Muscle layer of colon (tissue), 2 donors: Measurements from ENCODE around the gene AGAP1.
"Not testable (repeated sequence)": the region's sequence is repeated elsewhere in the genome, so short reads cannot be mapped to it uniquely, and the experiment has no call there.

Source experiments
- H3K27ac ChIP-seq: one replicate; pipeline ENCODE4 v1.7.0; 2013; ENCODE audit warnings: low read depth, mild to moderate bottlenecking, low read length, moderate library complexity
- H3K27me3 ChIP-seq, 2 donors: one replicate each; pipeline ENCODE4 v1.7.0; 2013; ENCODE audit warnings: low read length in 2 of 2, mild to moderate bottlenecking in 2 of 2; ENCODE audit not compliant: insufficient read depth in 2 of 2, control insufficient read depth in 1 of 2
- H3K36me3 ChIP-seq: one replicate; pipeline ENCODE4 v1.7.0; 2013; ENCODE audit warnings: mild to moderate bottlenecking, low read length; ENCODE audit not compliant: insufficient read depth
- H3K4me1 ChIP-seq: one replicate; pipeline ENCODE4 v1.7.0; 2013; ENCODE audit warnings: mild to moderate bottlenecking, low read length; ENCODE audit not compliant: insufficient read depth
- H3K4me3 ChIP-seq, 2 donors: one replicate each; pipeline ENCODE4 v1.7.0; 2013; ENCODE audit warnings: low read length in 2 of 2, low read depth in 1 of 2, mild to moderate bottlenecking in 1 of 2, moderate library complexity in 1 of 2
- H3K9ac ChIP-seq: one replicate; pipeline ENCODE4 v1.7.0; 2013; ENCODE audit warnings: low read length
- H3K9me3 ChIP-seq: one replicate; pipeline ENCODE4 v1.7.0; 2013; ENCODE audit warnings: mild to moderate bottlenecking, low read length
- donor health status: abdominal sarcoma.
- donor health status: Adenocarcinoma of cecum.

AGAP1 gene

GRCh38 chr2:235599596-235600338, 105.9 kb downstream of the AGAP1 start:
- Histone ChIP-seq H3K4me3 (no peak overlapping the region), H3K36me3 (no peaks in the 10 kb centered on the region), H3K9me3 (no peaks in the 10 kb centered on the region), H3K9ac (no peak overlapping the region), H3K27ac (peak overlapping the region; percentile 7), H3K4me1 (peaks cover 18% of the 10 kb centered on the region), H3K27me3 (no peaks in the 10 kb centered on the region)

- Histone ChIP-seq H3K9ac (no peak overlapping the region), H3K36me3 (no peaks in the 10 kb centered on the region), H3K4me1 (peaks cover 20% of the 10 kb centered on the region), H3K4me3 (no peak overlapping the region), H3K27ac (no peak overlapping the region), H3K27me3 (no peaks in the 10 kb centered on the region), H3K9me3 (no peaks in the 10 kb centered on the region)
These were observed 106.6 kb downstream of the AGAP1 start for GRCh38 chr2:235600406-235600805.

GRCh38 chr2:235600926-235601325, 107.1 kb downstream of the AGAP1 start:
- peaks cover 25% of the 10 kb centered on the region for H3K4me1 ChIP-seq
- no peak overlapping the region for H3K9ac ChIP-seq
- H3K27me3 ChIP-seq = no peaks in the 10 kb centered on the region
- no peaks in the 10 kb centered on the region for H3K36me3 ChIP-seq
- H3K27ac ChIP-seq = no peak overlapping the region
- H3K4me3 ChIP-seq = no peak overlapping the region
- H3K9me3 ChIP-seq = no peaks in the 10 kb centered on the region

- Histone ChIP-seq H3K4me3 (no peak overlapping the region), H3K27me3 (no peaks in the 10 kb centered on the region), H3K36me3 (no peaks in the 10 kb centered on the region), H3K9ac (no peak overlapping the region), H3K27ac (no peak overlapping the region), H3K4me1 (peaks cover 30% of the 10 kb centered on the region), H3K9me3 (no peaks in the 10 kb centered on the region)
These were observed 108.3 kb downstream of the AGAP1 start for GRCh38 chr2:235601960-235602704.

GRCh38 chr2:235602971-235603370, 109.1 kb downstream of the AGAP1 start:
- H3K27me3 ChIP-seq, H3K36me3 ChIP-seq, H3K4me3 ChIP-seq, H3K9ac ChIP-seq, H3K27ac ChIP-seq, H3K9me3 ChIP-seq: not testable (repeated sequence)
- H3K4me1 ChIP-seq = peaks cover 30% of the 10 kb centered on the region

GRCh38 chr2:235603659-235604058, 109.8 kb downstream of the AGAP1 start:
- Histone ChIP-seq H3K36me3 (no peaks in the 10 kb centered on the region), H3K27me3 (no peaks in the 10 kb centered on the region), H3K9me3 (no peaks in the 10 kb centered on the region), H3K4me3 (no peak overlapping the region), H3K9ac (no peak overlapping the region), H3K4me1 (peaks cover 32% of the 10 kb centered on the region), H3K27ac (no peak overlapping the region)

GRCh38 chr2:235605312-235606003, 111.6 kb downstream of the AGAP1 start:
- no peak overlapping the region for H3K9ac ChIP-seq
- H3K36me3 ChIP-seq = no peaks in the 10 kb centered on the region
- H3K9me3 ChIP-seq = no peaks in the 10 kb centered on the region
- H3K27ac ChIP-seq = no peak overlapping the region
- peaks cover 18% of the 10 kb centered on the region for H3K4me1 ChIP-seq
- H3K4me3 ChIP-seq = no peak overlapping the region
- H3K27me3 ChIP-seq = no peaks in the 10 kb centered on the region

GRCh38 chr2:235606004-235606715, 112.3 kb downstream of the AGAP1 start:
- Histone ChIP-seq H3K27ac (no peak overlapping the region), H3K4me3 (no peak overlapping the region), H3K9me3 (no peaks in the 10 kb centered on the region), H3K4me1 (peaks cover 17% of the 10 kb centered on the region), H3K36me3 (no peaks in the 10 kb centered on the region), H3K9ac (no peak overlapping the region), H3K27me3 (no peaks in the 10 kb centered on the region)

GRCh38 chr2:235607546-235608199, 113.8 kb downstream of the AGAP1 start:
- no peak overlapping the region for H3K9ac ChIP-seq
- H3K9me3 ChIP-seq = no peaks in the 10 kb centered on the region
- no peak overlapping the region for H3K27ac ChIP-seq
- H3K4me1 ChIP-seq = peaks cover 17% of the 10 kb centered on the region
- H3K27me3 ChIP-seq = no peaks in the 10 kb centered on the region
- H3K36me3 ChIP-seq = no peaks in the 10 kb centered on the region
- no peak overlapping the region for H3K4me3 ChIP-seq

GRCh38 chr2:235608200-235608887, 114.5 kb downstream of the AGAP1 start:
- Histone ChIP-seq H3K4me3 (no peak overlapping the region), H3K9ac (no peak overlapping the region), H3K4me1 (peaks cover 17% of the 10 kb centered on the region), H3K36me3 (no peaks in the 10 kb centered on the region), H3K9me3 (no peaks in the 10 kb centered on the region), H3K27ac (no peak overlapping the region), H3K27me3 (no peaks in the 10 kb centered on the region)
